Measurements from ENCODE around the gene UNKL.

Gene UNKL

DNA sequence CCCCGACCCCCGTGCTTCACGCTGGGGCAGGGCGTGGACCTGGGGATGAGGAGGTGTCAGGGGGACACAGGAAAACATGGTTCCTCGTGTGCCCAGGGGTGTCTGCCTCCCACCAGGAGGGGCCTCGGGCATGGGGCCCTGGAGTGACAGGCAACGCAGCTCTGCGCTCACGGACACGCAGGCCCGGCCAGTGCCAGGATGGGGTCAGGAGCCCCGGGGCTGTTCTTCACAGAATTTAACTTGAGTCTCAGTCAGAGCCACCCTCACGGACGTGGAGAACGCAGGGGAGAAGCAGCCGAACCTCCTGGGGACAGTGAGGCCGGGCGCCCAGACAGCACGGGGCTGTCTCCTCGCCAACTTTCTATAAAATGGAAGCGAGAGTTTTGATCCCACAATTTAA lies 16.7 kb downstream of the UNKL start:
- no peaks in the 10 kb centered on the region for H3K4me1 ChIP-seq (ENCODE audit: insufficient read depth, low read length)
- H3K27ac ChIP-seq (ENCODE audit: low read length), result no peak overlapping the region
- DNase-seq (no peak), ATAC-seq (ENCODE audit: insufficient read depth, low read depth) (no peak)
- peaks cover 52% of the 10 kb centered on the region for H3K36me3 ChIP-seq (ENCODE audit: insufficient read depth, low read length)
- peaks cover 3% of the 10 kb centered on the region; the same call in 1 of the 2 replicates for H4K20me1 ChIP-seq (ENCODE audit: insufficient read depth, low read length)
- H2AFZ ChIP-seq (ENCODE audit: low read depth, low read length), result no peak overlapping the region
- no peaks in the 10 kb centered on the region for H3K27me3 ChIP-seq (ENCODE audit: insufficient read depth, low read length, poor library complexity)
- H3K9me3 ChIP-seq (ENCODE audit: insufficient read depth, low read length, severe bottlenecking), result no peaks in the 10 kb centered on the region
- TF ChIP-seq, protein P1, sequence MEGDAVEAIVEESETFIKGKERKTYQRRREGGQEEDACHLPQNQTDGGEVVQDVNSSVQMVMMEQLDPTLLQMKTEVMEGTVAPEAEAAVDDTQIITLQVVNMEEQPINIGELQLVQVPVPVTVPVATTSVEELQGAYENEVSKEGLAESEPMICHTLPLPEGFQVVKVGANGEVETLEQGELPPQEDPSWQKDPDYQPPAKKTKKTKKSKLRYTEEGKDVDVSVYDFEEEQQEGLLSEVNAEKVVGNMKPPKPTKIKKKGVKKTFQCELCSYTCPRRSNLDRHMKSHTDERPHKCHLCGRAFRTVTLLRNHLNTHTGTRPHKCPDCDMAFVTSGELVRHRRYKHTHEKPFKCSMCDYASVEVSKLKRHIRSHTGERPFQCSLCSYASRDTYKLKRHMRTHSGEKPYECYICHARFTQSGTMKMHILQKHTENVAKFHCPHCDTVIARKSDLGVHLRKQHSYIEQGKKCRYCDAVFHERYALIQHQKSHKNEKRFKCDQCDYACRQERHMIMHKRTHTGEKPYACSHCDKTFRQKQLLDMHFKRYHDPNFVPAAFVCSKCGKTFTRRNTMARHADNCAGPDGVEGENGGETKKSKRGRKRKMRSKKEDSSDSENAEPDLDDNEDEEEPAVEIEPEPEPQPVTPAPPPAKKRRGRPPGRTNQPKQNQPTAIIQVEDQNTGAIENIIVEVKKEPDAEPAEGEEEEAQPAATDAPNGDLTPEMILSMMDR (IDR thresholded peaks at IDR 0.05; ENCODE audit: borderline replicate concordance, extremely low read depth, low read length, poor library complexity, severe bottlenecking), result no peak
- TF ChIP-seq EZH2 (IDR thresholded peaks at IDR 0.05; ENCODE audit: borderline replicate concordance, low read depth, low read length, severe bottlenecking), result no peak
- no peak overlapping the region for H3K9ac ChIP-seq (ENCODE audit: low read depth, low read length)
- no peak overlapping the region for H3K4me3 ChIP-seq (ENCODE audit: low read depth in 1 of 2, low read length in 2 of 2)
- H3K79me2 ChIP-seq (ENCODE audit: insufficient read depth, low read length), result no peaks in the 10 kb centered on the region
- no peak overlapping the region for H3K4me2 ChIP-seq (ENCODE audit: insufficient read depth, low read length)

DNA sequence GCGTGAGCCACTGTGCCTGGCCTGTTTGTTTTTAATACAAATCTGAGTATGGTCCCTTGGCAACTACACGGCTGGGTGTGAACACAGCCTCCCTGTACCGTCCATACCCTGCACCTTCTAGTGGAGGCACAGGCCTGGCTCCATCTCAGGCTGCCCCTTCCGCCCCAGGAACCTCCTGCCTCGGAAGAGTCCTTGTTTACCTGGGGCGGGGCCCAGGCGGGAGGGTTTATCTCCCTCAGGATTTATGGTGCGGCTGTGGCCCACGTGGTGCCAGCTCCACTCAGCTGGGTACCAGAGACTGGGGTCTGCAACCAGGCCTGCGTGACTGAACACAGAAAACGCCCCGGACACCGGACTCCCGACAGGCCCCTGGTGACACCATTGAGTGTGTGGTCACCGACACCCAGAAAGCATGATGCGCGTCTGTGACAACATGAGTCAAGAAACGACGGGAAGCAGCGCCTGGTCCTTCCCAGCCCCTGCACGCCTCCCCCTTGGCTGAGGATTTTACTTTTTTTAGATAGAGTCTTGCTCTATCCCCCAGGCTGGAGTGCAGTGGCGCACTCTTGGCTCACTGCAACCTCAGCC lies 19.0 kb downstream of the UNKL start:
- H2AFZ ChIP-seq (ENCODE audit: low read depth, low read length), result no peak overlapping the region
- no peak for ATAC-seq (ENCODE audit: insufficient read depth, low read depth)
- H3K4me1 ChIP-seq (ENCODE audit: insufficient read depth, low read length), result 0 out of 2 replicates have a peak, but pooled peaks cover 3% of the 10 kb centered on the region
- H4K20me1 ChIP-seq (ENCODE audit: insufficient read depth, low read length), result peaks cover 3% of the 10 kb centered on the region; the same call in 1 of the 2 replicates
- no peak overlapping the region for H3K4me3 ChIP-seq (ENCODE audit: low read depth in 1 of 2, low read length in 2 of 2)
- H3K27me3 ChIP-seq (ENCODE audit: insufficient read depth, low read length, poor library complexity), result no peaks in the 10 kb centered on the region
- no peaks in the 10 kb centered on the region for H3K9me3 ChIP-seq (ENCODE audit: insufficient read depth, low read length, severe bottlenecking)
- no peaks in the 10 kb centered on the region for H3K79me2 ChIP-seq (ENCODE audit: insufficient read depth, low read length)
- peaks cover 46% of the 10 kb centered on the region for H3K36me3 ChIP-seq (ENCODE audit: insufficient read depth, low read length)
- no peak overlapping the region for H3K9ac ChIP-seq (ENCODE audit: low read depth, low read length)
- no peak overlapping the region for H3K27ac ChIP-seq (ENCODE audit: low read length)
- no peak for TF ChIP-seq EZH2 (IDR thresholded peaks at IDR 0.05; ENCODE audit: borderline replicate concordance, low read depth, low read length, severe bottlenecking)
- TF ChIP-seq, protein P1 (IDR thresholded peaks at IDR 0.05; ENCODE audit: borderline replicate concordance, extremely low read depth, low read length, poor library complexity, severe bottlenecking), result no peak
- no peak for DNase-seq
- H3K4me2 ChIP-seq (ENCODE audit: insufficient read depth, low read length), result no peak overlapping the region

DNA sequence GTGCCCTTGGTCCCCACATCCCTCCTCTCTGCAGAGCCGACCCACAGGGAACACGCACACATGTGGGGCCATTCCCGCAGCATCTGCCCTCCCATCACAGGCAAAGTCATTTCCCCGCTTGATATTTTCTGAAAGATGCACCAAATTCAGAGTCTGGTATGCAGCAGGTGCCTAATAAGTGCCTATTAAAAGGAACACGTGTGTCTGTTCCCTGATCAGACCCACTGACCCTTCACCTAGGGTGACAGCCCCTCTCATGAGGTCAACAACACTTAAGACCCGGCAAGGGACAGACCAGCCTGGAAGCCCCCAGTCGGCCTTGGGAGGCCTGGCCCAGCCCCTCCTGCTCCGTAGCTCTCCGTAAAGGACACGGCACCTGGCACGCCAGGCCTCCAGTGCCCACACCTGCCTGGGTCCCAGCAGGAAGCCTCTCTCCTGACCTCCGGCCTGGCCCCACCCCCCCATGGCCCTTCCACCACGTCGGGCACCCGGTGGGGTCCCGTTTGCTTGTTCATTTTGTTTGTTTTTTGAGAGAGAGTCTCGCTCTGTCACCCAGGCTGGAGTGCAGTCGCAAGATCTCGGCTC lies 20.0 kb downstream of the UNKL start:
- ATAC-seq (ENCODE audit: insufficient read depth, low read depth) (no peak), DNase-seq (no peak)
- Histone ChIP-seq H3K9ac (ENCODE audit: low read depth, low read length) (no peak overlapping the region), H3K4me1 (ENCODE audit: insufficient read depth, low read length) (0 out of 2 replicates have a peak, but pooled peaks cover 5% of the 10 kb centered on the region), H3K4me2 (ENCODE audit: insufficient read depth, low read length) (no peak overlapping the region), H3K9me3 (ENCODE audit: insufficient read depth, low read length, severe bottlenecking) (no peaks in the 10 kb centered on the region), H3K27me3 (ENCODE audit: insufficient read depth, low read length, poor library complexity) (no peaks in the 10 kb centered on the region), H2AFZ (ENCODE audit: low read depth, low read length) (no peak overlapping the region), H3K36me3 (ENCODE audit: insufficient read depth, low read length) (peaks cover 54% of the 10 kb centered on the region), H3K4me3 (ENCODE audit: low read depth in 1 of 2, low read length in 2 of 2) (no peak overlapping the region), H3K27ac (ENCODE audit: low read length) (no peak overlapping the region), H4K20me1 (ENCODE audit: insufficient read depth, low read length) (peaks cover 3% of the 10 kb centered on the region; the same call in 1 of the 2 replicates), H3K79me2 (ENCODE audit: insufficient read depth, low read length) (no peaks in the 10 kb centered on the region)
- TF ChIP-seq EZH2 (IDR thresholded peaks at IDR 0.05; ENCODE audit: borderline replicate concordance, low read depth, low read length, severe bottlenecking), result no peak

DNA sequence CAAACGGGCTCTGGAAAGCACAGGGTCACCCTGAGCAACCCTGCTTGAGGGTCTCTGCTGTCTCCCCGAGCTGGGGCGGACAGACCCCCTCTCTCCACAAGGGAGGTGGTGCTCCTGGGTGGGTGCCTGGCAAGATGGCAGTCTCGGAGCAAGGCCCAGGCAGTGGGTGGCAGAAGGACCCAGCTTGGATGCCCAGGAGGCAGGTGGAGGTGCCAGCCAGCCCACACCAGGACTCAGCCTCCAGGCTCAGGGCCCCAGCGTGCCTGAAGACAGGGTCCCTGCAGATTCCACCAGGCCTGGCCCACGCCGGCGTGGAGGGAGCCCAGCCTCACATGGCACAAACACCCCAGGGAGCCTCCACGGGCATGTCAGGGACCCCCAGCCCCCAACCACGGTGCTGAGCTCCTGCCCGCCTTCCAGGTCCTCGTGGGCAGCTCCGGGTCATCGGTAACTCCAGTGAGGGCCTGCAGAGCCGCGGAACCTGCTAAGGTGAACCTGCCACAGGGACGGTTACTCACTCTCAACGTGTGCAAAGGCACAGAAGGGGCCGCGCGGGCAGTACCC lies 20.8 kb downstream of the UNKL start:
- TF ChIP-seq EZH2 (IDR thresholded peaks at IDR 0.05; ENCODE audit: borderline replicate concordance, low read depth, low read length, severe bottlenecking), result no peak
- TF ChIP-seq, protein P1 (IDR thresholded peaks at IDR 0.05; ENCODE audit: borderline replicate concordance, extremely low read depth, low read length, poor library complexity, severe bottlenecking), result no peak
- Histone ChIP-seq H3K27me3 (ENCODE audit: insufficient read depth, low read length, poor library complexity) (no peaks in the 10 kb centered on the region), H3K9ac (ENCODE audit: low read depth, low read length) (no peak overlapping the region), H3K9me3 (ENCODE audit: insufficient read depth, low read length, severe bottlenecking) (no peaks in the 10 kb centered on the region), H3K79me2 (ENCODE audit: insufficient read depth, low read length) (no peaks in the 10 kb centered on the region), H4K20me1 (ENCODE audit: insufficient read depth, low read length) (peaks cover 3% of the 10 kb centered on the region; the same call in 1 of the 2 replicates), H3K4me3 (ENCODE audit: low read depth in 1 of 2, low read length in 2 of 2) (no peak overlapping the region), H3K4me2 (ENCODE audit: insufficient read depth, low read length) (no peak overlapping the region), H3K4me1 (ENCODE audit: insufficient read depth, low read length) (0 out of 2 replicates have a peak, but pooled peaks cover 5% of the 10 kb centered on the region), H2AFZ (ENCODE audit: low read depth, low read length) (no peak overlapping the region), H3K36me3 (ENCODE audit: insufficient read depth, low read length) (peaks cover 52% of the 10 kb centered on the region), H3K27ac (ENCODE audit: low read length) (no peak overlapping the region)
- DNase-seq (no peak), ATAC-seq (ENCODE audit: insufficient read depth, low read depth) (no peak)
